HG03575 (cell line): ENCODE data around the gene COL23A1.
"Not testable (repeated sequence)": the region's sequence is repeated elsewhere in the genome, so short reads cannot be mapped to it uniquely, and the experiment has no call there.

Experiments used
- ATAC-seq: cut with Tn5 transposase; IDR thresholded peaks from one replicate; pipeline ENCODE4 v1.9.1; 2021; ENCODE audit not compliant: unreplicated experiment, insufficient number of reproducible peaks, low FRiP score; ENCODE audit errors: extremely low read depth

Gene COL23A1

DNA sequence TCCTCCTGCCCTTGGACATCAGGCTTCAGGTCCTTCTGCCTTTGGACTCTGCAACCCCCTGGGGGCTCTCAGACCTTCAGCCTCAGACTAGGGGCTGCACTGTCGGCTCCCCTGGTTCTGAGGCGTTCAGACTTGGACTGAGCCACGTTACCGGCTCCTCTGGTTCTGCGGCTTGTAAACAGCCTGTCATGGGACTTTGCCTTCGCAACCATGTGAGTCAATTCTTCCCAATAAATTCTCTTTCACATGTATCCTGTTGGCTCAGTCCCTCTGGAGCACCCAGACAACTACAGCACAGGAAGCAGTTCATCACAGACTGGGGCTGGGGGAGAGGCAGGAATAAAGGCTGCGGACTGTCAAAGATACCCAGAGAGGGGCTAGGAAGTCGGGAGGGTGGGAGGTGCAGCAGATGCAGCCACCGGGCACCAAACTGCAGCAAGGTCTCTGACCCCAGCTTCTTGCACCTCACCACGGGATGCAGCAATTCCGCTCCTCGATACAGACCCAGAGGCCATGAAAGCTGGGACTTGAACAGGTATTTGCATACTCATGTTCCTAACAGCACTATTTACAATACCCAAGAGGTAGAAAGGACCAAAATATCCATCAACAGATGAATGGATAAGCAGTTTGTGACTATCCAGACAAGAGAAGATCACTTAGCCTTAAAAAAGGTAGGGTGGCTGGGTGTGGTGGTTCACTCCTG lies 100.8 kb downstream of the COL23A1 start:
- no peak for ATAC-seq

DNA sequence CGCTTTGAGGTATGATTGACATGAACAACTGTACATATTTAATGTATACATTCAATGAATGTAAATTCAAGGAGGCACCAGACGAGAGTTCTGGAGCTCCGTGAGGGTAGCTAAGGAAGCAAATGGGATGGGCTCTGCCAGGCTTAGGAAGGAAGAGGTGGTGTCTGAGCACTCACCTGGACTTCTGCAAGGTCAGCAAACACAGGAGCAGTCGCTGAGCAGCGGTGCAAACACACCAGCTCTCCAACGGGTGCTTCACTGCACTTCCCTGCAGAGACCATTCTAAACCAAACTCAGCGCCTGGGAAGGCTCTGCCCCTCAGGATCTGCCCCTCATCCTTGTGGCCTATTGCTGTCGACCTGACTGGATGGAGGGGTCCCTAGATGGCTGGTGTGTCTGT lies 101.5 kb downstream of the COL23A1 start:
- no peak for ATAC-seq

DNA sequence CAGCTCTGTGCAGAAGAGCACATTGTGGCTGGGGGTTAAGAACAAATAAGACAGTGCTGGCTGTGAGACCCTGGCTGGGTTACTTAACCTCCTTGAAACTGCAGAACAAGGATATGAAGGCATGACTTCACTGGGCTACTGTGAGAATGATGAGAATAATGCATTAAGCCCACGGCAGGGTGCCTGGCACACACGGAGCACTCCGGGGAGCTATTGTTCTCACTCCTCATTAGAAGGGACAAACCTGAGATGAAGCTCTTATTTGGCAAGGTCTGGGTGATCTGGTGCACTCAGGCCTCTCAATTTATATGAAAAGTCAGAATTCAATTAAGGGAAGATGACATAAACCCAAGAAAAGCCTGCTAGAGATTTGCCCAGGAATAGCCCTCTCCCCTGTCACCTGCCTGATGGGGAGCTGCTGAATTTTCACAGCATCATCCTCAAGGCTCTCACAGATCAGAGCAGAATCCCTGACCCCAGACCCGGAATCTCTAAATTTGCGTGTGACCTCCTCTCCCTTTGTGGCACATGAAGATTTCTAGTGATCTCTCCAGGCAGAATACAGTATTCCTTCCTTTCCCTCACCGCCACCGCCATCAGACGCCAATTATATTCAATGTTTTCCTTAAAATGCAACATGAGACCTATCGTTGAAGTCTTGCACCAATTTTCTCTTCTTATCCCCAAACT lies 102.1 kb downstream of the COL23A1 start:
- ATAC-seq, result no peak

DNA sequence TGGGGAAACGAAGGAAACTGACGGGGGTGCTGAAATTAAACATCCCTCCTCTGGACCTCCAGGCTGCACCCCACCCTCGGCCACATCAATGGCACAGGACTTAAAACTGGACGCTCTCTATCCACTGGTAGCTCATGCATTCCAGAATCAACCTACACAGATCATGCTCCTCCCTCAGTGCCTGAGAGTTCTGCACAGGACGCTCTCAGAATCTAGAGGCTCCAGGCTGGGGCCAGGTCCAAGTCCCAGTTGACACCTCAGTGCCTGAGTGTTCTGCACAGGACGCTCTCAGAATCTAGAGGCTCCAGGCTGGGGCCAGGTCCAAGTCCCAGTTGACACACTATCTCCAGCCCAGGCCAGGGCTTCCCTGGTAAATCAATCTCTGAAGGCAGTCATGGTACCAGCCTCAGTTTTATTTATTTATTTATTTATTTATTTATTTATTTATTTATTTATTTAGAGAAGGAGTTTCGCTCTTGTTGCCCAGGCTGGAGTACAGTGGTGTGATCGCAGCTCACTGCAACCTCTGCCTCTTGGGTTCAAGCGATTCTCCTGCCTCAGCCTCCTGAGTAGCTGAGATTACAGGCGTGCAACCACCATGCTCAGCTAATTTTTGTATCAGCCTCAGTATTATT lies 103.2 kb downstream of the COL23A1 start:
- ATAC-seq, result not testable (repeated sequence)

DNA sequence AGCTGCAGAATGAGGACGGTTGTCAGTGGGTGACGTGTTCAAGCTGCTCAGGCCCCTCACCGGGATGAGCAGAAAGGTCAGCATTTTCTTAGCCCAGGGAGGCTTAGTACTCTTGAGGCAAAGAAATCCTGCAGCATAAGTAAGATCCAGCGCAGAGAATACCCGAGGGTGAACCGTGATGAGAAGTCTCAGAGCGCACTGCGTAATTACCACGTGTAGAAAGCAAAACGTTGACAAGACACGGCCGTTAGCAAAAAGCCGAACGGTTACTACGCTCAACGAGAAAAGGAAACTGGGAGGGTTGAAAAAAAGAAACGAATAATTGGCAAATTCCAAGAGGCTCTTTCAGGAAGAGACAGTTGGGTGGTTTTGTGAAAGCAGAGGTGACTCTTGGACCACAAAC lies 104.0 kb downstream of the COL23A1 start:
- no peak for ATAC-seq

DNA sequence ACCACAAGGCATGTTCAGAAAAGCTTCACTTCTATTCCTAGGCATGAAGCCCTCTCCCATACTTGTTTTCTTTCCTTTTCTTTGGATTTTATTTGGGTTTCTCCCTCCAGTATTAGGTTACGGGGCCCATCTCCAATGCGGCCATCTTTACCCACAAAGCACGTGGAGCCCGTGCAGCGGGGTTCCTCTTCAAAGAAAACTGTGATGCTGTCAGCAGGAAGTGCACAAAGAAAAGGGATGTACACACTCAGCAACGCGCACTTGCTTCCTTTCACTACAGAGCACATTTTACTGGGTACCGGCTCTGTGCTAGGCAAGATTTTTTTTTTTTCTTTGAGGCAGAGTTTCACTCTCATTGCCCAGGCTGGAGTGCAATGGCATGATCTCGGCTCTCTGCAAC lies 106.6 kb downstream of the COL23A1 start:
- no peak for ATAC-seq

DNA sequence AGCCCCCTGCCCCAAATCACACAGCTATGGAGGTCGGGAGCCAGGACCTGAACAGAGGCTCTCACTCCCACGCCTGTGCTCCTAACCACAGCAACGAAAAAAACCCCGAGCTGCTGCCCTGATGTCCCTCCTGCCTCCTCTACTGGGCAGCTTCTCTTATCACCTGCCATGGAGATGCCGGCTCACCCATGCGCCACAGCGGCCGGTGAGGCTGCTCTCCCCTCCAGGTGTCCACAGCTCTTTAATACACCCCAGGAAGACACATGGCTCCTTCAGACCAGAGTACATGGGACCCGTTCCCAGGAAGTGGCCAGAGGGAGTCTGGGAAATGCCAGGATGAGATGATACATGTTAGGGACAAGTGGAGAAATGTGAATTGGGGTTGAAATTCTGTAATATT lies 110.9 kb downstream of the COL23A1 start:
- ATAC-seq, result no peak

DNA sequence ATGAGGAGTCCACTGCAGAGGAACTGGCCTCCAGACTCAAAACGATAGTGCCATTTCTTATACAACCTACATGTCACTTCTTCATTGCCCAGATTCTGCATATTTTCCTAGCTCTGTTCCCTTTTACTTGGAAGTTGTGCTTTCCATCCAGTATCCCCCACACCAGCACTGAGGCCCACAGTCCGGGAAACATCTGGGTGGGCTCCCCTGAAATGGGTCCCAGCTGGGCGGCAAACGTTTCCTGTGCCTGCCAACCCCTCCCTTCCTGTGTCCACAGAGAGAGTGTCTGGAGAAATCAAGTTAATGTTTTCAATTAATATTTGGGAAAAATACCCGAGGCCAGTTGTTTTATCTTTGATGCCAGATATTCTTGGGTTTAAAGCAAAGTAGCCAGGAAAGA lies 111.8 kb downstream of the COL23A1 start:
- ATAC-seq, result no peak

DNA sequence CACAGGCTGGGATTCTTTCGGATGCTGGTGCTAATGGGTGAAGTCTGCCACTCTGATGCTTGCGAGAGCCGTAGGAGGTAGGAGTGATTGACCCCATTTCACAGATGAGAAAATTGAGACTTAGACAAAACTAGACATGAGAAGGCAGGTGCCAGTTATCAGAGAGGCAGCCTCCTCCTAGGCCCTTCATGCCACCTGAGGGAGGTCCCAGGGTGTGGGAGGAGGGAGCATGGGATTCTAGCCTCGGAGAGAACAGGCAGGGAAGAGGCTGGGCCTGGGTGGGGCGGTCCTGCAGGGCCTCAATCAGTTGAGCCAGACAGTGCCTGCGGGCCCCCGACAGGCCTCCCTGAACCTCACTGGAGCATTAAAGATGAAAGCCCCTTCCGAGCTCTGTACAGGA lies 112.4 kb downstream of the COL23A1 start:
- no peak for ATAC-seq

DNA sequence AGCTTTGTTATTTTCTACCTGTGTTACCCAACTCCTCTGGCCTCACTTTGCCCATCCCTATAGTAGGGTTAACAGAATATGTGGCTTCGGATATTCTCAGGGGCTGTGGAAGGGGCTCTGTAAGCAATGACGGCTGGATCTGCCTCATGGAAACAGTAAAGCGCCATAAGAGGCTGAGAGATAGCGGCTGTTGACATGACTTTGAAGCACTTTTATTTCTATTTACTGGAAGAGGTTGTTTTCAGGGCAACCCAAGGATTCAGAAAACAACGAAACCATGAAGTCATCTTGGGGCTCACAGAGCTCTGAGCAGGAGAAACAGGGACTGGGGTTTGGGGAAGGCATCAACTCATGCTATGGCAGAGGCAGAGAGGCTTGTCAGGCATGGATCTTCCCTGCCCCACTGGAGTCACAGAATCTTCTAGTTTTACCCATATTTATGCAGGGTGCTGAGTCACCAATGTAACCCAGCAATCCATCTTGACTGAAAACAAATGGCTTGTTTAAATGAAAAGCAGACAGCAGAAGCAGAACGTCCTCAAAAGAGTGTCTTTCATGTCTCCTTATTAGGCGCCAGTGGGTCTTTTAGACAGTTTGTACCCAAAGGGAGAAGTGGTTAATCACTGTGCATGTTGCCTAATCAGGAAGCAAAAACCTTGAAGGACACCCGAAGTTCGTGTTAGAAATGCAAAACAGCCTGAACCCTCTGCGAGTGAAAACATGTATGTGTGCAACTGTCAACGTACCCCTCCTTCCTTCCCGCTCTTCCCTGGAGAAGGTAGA lies 113.0 kb downstream of the COL23A1 start:
- ATAC-seq, result no peak

DNA sequence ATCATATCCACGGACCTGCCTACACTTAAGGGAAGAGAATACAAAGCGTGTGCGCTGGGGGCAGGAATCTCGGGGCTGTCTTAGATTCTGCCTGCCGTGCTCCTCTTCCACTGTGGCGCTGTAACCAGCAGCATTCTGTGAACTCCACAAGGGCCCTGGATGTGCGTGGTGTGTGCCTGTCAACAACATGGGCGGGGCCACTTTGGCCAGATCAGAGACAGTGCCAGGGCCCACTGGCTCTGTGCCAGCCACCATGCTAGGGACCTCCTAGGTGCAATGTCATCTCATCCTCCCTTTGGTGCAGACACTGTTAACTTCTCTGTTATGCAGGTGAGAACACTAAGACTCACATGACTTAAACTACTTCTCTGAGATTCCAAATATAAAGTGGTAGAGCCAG lies 113.7 kb downstream of the COL23A1 start:
- no peak for ATAC-seq

DNA sequence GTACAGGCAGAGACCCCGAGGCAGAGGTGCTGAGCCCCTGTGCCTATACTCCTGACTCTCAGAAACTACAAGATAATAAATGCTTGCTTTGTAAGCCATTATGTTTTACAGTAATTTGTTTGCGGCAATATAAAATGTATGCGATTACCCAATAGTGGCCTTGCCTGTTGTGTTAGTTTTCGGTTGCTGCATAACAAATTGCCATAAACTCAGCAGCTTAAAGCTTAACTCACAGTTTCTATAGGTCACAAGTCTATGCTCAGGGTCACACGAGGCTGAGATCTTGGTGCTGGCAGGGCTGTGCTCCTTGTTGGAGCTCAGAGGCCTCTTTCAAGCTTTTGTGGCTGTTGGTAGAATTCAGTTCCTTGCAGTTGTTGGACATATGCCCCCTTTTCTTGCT lies 114.8 kb downstream of the COL23A1 start:
- ATAC-seq, result no peak

DNA sequence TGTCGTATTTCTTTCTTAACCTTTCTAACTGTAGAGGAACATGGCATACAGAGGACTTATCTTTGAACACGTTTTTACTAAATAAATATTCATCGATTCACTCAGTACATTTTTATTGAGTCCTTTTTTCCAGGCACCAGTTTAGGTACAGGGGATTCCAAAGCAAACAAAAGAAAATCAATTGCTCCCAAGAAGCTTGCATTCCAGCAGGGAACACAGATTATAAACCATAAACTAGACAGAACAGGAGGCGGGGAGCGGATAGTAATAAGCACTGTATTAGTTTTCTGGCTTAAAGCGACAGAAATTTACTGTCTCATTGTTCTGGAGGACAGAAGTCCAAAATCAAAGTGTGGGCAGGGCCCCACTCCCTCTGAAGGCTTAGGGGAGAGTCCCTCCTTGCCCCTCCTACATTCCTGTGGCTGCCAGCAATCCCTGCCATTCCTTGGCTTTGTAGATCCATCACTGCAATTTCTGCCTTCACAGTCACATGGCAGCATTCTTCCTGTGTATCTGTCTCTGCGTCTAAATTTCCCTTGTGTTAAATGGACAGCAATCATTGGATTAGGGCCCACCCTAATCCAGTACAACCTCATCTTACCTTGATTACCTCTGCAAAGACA lies 115.5 kb downstream of the COL23A1 start:
- no peak for ATAC-seq

DNA sequence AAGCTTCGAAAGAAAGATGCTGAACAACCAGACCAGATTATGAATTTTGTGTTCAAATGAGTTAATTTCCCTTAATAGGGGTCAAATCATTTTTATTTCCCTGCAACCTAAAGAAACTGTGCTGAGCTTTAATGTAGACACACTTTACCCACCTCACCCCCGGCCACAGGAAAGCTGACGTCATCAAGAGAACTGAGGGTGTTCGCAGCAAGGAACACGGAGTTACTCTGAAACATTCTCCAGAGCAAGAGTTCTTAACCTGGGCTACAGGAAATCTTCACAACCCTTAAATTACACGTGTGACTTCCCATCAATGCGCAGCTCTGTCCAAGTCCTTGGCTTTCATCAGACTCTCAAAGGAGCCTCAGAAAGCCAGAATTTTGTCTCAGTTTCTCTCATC lies 116.3 kb downstream of the COL23A1 start:
- ATAC-seq, result no peak

DNA sequence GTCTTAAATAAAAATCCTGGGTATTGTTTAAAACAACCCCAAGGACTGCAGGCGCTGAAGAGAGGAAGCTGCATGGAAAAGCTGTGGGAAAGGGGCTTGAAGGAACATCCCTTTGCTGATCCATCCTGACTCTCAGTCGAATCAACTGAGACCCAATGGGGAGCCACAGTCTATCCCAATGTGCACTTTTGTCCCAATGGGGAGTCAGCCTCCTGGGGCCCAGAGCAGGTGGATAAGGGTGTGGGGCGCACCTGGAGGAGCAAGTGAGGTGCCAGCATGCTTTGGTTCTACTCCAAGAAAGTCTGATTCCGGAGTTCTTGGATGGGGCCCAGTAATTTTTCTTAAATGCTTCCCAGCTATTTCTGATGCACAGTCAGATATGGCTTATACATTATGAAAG lies 118.1 kb downstream of the COL23A1 start:
- no peak for ATAC-seq

DNA sequence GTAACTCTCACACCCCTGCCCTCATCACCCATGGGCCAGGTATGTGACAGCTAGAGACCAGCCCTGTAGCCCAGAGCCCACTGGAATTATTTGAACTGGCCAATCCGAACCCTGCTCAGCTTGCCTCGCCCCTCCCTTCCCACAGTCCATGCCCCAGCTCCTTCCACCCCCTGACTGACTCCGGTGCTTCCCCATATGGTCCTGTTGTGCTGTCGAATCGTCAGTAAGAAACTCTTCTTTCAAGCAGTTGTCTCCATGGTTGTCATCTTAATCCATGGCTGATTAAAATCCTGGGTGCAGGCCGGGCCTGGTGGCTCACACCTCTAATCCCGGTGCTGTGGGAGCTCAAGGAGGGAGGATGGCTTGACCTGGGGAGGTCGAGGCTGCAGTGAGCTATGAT lies 118.5 kb downstream of the COL23A1 start:
- ATAC-seq, result no peak

DNA sequence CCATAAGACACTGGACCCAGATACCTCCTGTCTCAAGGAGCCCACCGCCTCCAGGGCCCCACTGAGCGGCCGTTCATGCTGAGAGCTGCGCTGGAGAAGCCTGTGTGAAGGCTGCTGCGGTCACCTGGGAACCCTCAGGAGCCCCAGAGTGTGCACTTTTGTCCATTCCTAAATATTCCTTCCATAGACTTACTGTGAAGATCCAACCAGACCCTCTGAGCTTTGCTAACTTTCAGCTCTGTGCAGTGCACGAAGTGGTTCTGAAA lies 119.5 kb downstream of the COL23A1 start:
- no peak for ATAC-seq

DNA sequence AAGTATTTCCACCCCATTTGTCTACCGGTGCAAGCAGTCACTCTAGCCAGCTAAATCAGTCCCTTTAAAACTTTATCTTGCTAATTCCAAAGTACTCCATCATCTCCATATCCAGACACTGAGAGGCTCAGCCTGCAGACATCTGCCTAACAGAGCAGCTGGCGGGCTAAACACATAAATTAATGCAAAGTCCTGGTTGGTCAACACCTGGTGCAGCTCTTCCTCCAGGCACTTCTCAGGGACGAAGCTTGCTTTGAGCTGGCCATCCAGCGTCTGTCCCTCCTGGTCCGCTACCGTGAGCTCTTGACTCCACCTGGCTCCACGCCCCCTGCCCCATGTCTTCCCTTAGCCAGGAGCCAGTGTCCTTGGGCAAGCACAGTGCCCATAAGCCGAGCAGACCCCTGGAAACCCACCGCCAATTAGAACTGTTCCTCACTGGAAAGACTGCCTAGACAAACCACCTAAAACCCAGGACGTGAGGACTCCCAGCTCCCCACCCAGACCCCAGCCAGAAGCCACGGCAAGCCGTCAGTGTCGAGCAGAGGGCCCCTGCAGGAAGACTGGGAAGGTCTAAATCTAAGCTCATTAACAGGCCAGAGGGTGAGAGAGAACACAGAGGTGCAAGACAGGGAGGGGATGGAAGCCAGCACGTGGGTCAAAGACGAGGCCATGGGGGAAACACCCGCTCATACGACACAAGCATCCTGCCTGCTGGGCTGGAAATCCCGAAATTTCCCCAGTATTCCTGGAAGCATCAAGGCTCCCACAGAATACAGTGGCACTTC lies 120.0 kb downstream of the COL23A1 start:
- no peak for ATAC-seq
